Measurements from ENCODE around the gene EHMT1.

GRCh38 chr9:137642118-137642601, 23.4 kb downstream of the EHMT1 start:
- TF ChIP-seq, protein P1, sequence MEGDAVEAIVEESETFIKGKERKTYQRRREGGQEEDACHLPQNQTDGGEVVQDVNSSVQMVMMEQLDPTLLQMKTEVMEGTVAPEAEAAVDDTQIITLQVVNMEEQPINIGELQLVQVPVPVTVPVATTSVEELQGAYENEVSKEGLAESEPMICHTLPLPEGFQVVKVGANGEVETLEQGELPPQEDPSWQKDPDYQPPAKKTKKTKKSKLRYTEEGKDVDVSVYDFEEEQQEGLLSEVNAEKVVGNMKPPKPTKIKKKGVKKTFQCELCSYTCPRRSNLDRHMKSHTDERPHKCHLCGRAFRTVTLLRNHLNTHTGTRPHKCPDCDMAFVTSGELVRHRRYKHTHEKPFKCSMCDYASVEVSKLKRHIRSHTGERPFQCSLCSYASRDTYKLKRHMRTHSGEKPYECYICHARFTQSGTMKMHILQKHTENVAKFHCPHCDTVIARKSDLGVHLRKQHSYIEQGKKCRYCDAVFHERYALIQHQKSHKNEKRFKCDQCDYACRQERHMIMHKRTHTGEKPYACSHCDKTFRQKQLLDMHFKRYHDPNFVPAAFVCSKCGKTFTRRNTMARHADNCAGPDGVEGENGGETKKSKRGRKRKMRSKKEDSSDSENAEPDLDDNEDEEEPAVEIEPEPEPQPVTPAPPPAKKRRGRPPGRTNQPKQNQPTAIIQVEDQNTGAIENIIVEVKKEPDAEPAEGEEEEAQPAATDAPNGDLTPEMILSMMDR (IDR thresholded peaks at IDR 0.05; ENCODE audit: insufficient read depth, low read length) = no peak
- TF ChIP-seq SPI1 (IDR thresholded peaks at IDR 0.05; ENCODE audit: borderline replicate concordance, low read depth) = no peak
